ENCODE data around the gene SBF2.
A peak's percentile ranks its signal among the peaks of the same experiment; 100 is the strongest.

The SBF2 gene

GRCh38 chr11:9774591-9775397 is 519.2 kb downstream of the SBF2 start:
- peaks cover 8% of the 10 kb centered on the region for H3K4me1 ChIP-seq (ENCODE audit: control insufficient read depth, insufficient read depth, low read length)
- peak overlapping the region; percentile 18 for H3K27ac ChIP-seq (ENCODE audit: low read length)
- no peak overlapping the region for H3K4me3 ChIP-seq (ENCODE audit: low read length in 2 of 2)
- H3K36me3 ChIP-seq (ENCODE audit: control insufficient read depth in 2 of 2, insufficient read depth in 2 of 2, low read length in 2 of 2), result peaks cover 0 to 9% of the 10 kb centered on the region in 2 donors
- no peak overlapping the region for H3K9ac ChIP-seq (ENCODE audit: low read length in 2 of 2)
- H3K9me3 ChIP-seq (ENCODE audit: control insufficient read depth in 2 of 2, low read length in 2 of 2), result no peaks in the 10 kb centered on the region
- no peaks in the 10 kb centered on the region for H3K27me3 ChIP-seq (ENCODE audit: control insufficient read depth in 1 of 2, insufficient read depth in 2 of 2, low read length in 2 of 2)

GRCh38 chr11:9774109-9774508 is 519.9 kb downstream of the SBF2 start:
- no peak overlapping the region for H3K27ac ChIP-seq (ENCODE audit: low read length)
- peaks cover 8% of the 10 kb centered on the region for H3K4me1 ChIP-seq (ENCODE audit: control insufficient read depth, insufficient read depth, low read length)
- H3K9me3 ChIP-seq (ENCODE audit: control insufficient read depth in 2 of 2, low read length in 2 of 2), result no peaks in the 10 kb centered on the region
- H3K4me3 ChIP-seq (ENCODE audit: low read length in 2 of 2), result no peak overlapping the region
- H3K9ac ChIP-seq (ENCODE audit: low read length in 2 of 2), result no peak overlapping the region
- H3K27me3 ChIP-seq (ENCODE audit: control insufficient read depth in 1 of 2, insufficient read depth in 2 of 2, low read length in 2 of 2), result no peaks in the 10 kb centered on the region
- peaks cover 0 to 4% of the 10 kb centered on the region in 2 donors for H3K36me3 ChIP-seq (ENCODE audit: control insufficient read depth in 2 of 2, insufficient read depth in 2 of 2, low read length in 2 of 2)

GRCh38 chr11:9773524-9773923 is 520.5 kb downstream of the SBF2 start:
- peaks cover 0 to 3% of the 10 kb centered on the region in 2 donors for H3K36me3 ChIP-seq (ENCODE audit: control insufficient read depth in 2 of 2, insufficient read depth in 2 of 2, low read length in 2 of 2)
- H3K4me3 ChIP-seq (ENCODE audit: low read length in 2 of 2), result no peak overlapping the region
- H3K9me3 ChIP-seq (ENCODE audit: control insufficient read depth in 2 of 2, low read length in 2 of 2), result no peaks in the 10 kb centered on the region
- H3K27ac ChIP-seq (ENCODE audit: low read length), result no peak overlapping the region
- peaks cover 8% of the 10 kb centered on the region for H3K4me1 ChIP-seq (ENCODE audit: control insufficient read depth, insufficient read depth, low read length)
- no peak overlapping the region for H3K9ac ChIP-seq (ENCODE audit: low read length in 2 of 2)
- H3K27me3 ChIP-seq (ENCODE audit: control insufficient read depth in 1 of 2, insufficient read depth in 2 of 2, low read length in 2 of 2), result no peaks in the 10 kb centered on the region

GRCh38 chr11:9772218-9772617 is 521.8 kb downstream of the SBF2 start:
- H3K27me3 ChIP-seq (ENCODE audit: control insufficient read depth in 1 of 2, insufficient read depth in 2 of 2, low read length in 2 of 2), result no peaks in the 10 kb centered on the region

GRCh38 chr11:9771071-9771511 is 522.9 kb downstream of the SBF2 start:
- peaks cover 10% of the 10 kb centered on the region for H3K4me1 ChIP-seq (ENCODE audit: control insufficient read depth, insufficient read depth, low read length)
- no peak overlapping the region for H3K27ac ChIP-seq (ENCODE audit: low read length)
- no peak overlapping the region for H3K9ac ChIP-seq (ENCODE audit: low read length in 2 of 2)
- no peaks in the 10 kb centered on the region for H3K27me3 ChIP-seq (ENCODE audit: control insufficient read depth in 1 of 2, insufficient read depth in 2 of 2, low read length in 2 of 2)
- peaks cover 0 to 2% of the 10 kb centered on the region in 2 donors for H3K36me3 ChIP-seq (ENCODE audit: control insufficient read depth in 2 of 2, insufficient read depth in 2 of 2, low read length in 2 of 2)
- no peak overlapping the region for H3K4me3 ChIP-seq (ENCODE audit: low read length in 2 of 2)
- no peaks in the 10 kb centered on the region for H3K9me3 ChIP-seq (ENCODE audit: control insufficient read depth in 2 of 2, low read length in 2 of 2)

More at GRCh38 chr11:9772218-9772617, 521.8 kb downstream of the SBF2 start:
- H3K9ac ChIP-seq (ENCODE audit: low read length in 2 of 2), result no peak overlapping the region
- H3K36me3 ChIP-seq (ENCODE audit: control insufficient read depth in 2 of 2, insufficient read depth in 2 of 2, low read length in 2 of 2), result peaks cover 0 to 2% of the 10 kb centered on the region in 2 donors
- no peak overlapping the region for H3K27ac ChIP-seq (ENCODE audit: low read length)
- no peaks in the 10 kb centered on the region for H3K9me3 ChIP-seq (ENCODE audit: control insufficient read depth in 2 of 2, low read length in 2 of 2)
- peaks cover 8% of the 10 kb centered on the region for H3K4me1 ChIP-seq (ENCODE audit: control insufficient read depth, insufficient read depth, low read length)
- no peak overlapping the region for H3K4me3 ChIP-seq (ENCODE audit: low read length in 2 of 2)

GRCh38 chr11:9769621-9770020 is 524.4 kb downstream of the SBF2 start:
- H3K36me3 ChIP-seq (ENCODE audit: control insufficient read depth in 2 of 2, insufficient read depth in 2 of 2, low read length in 2 of 2), result peaks cover 0 to 2% of the 10 kb centered on the region in 2 donors
- H3K4me3 ChIP-seq (ENCODE audit: low read length in 2 of 2), result no peak overlapping the region
- peaks cover 16% of the 10 kb centered on the region for H3K4me1 ChIP-seq (ENCODE audit: control insufficient read depth, insufficient read depth, low read length)
- no peak overlapping the region for H3K9ac ChIP-seq (ENCODE audit: low read length in 2 of 2)
- no peaks in the 10 kb centered on the region for H3K9me3 ChIP-seq (ENCODE audit: control insufficient read depth in 2 of 2, low read length in 2 of 2)
- H3K27me3 ChIP-seq (ENCODE audit: control insufficient read depth in 1 of 2, insufficient read depth in 2 of 2, low read length in 2 of 2), result no peaks in the 10 kb centered on the region
- H3K27ac ChIP-seq (ENCODE audit: low read length), result no peak overlapping the region

GRCh38 chr11:9765320-9766101 is 528.5 kb downstream of the SBF2 start:
- no peak overlapping the region for H3K4me3 ChIP-seq (ENCODE audit: low read length in 2 of 2)
- H3K9ac ChIP-seq (ENCODE audit: low read length in 2 of 2), result peak overlapping the region in 1 of 2 donors; percentile 29

GRCh38 chr11:9763301-9763700 is 530.7 kb downstream of the SBF2 start:
- Histone ChIP-seq H3K27ac (ENCODE audit: low read length) (no peak overlapping the region), H3K36me3 (ENCODE audit: control insufficient read depth in 2 of 2, insufficient read depth in 2 of 2, low read length in 2 of 2) (peaks cover 0 to 2% of the 10 kb centered on the region in 2 donors), H3K4me1 (ENCODE audit: control insufficient read depth, insufficient read depth, low read length) (peaks cover 37% of the 10 kb centered on the region), H3K9ac (ENCODE audit: low read length in 2 of 2) (no peak overlapping the region), H3K9me3 (ENCODE audit: control insufficient read depth in 2 of 2, low read length in 2 of 2) (no peaks in the 10 kb centered on the region), H3K4me3 (ENCODE audit: low read length in 2 of 2) (no peak overlapping the region), H3K27me3 (ENCODE audit: control insufficient read depth in 1 of 2, insufficient read depth in 2 of 2, low read length in 2 of 2) (no peaks in the 10 kb centered on the region)

More at GRCh38 chr11:9765320-9766101, 528.5 kb downstream of the SBF2 start:
- Histone ChIP-seq H3K9me3 (ENCODE audit: control insufficient read depth in 2 of 2, low read length in 2 of 2) (no peaks in the 10 kb centered on the region), H3K27ac (ENCODE audit: low read length) (peak overlapping the region; percentile 18), H3K4me1 (ENCODE audit: control insufficient read depth, insufficient read depth, low read length) (peaks cover 16% of the 10 kb centered on the region), H3K36me3 (ENCODE audit: control insufficient read depth in 2 of 2, insufficient read depth in 2 of 2, low read length in 2 of 2) (peaks cover 0 to 2% of the 10 kb centered on the region in 2 donors), H3K27me3 (ENCODE audit: control insufficient read depth in 1 of 2, insufficient read depth in 2 of 2, low read length in 2 of 2) (no peaks in the 10 kb centered on the region)

- Histone ChIP-seq H3K9ac (ENCODE audit: low read length in 2 of 2) (no peak overlapping the region), H3K4me1 (ENCODE audit: control insufficient read depth, insufficient read depth, low read length) (peaks cover 42% of the 10 kb centered on the region), H3K4me3 (ENCODE audit: low read length in 2 of 2) (no peak overlapping the region), H3K36me3 (ENCODE audit: control insufficient read depth in 2 of 2, insufficient read depth in 2 of 2, low read length in 2 of 2) (no peaks in the 10 kb centered on the region), H3K27ac (ENCODE audit: low read length) (no peak overlapping the region), H3K27me3 (ENCODE audit: control insufficient read depth in 1 of 2, insufficient read depth in 2 of 2, low read length in 2 of 2) (no peaks in the 10 kb centered on the region), H3K9me3 (ENCODE audit: control insufficient read depth in 2 of 2, low read length in 2 of 2) (no peaks in the 10 kb centered on the region)
These were observed 531.5 kb downstream of the SBF2 start for GRCh38 chr11:9762531-9762930.

GRCh38 chr11:9761441-9761945 is 532.5 kb downstream of the SBF2 start:
- H3K4me1 ChIP-seq (ENCODE audit: control insufficient read depth, insufficient read depth, low read length), result peaks cover 46% of the 10 kb centered on the region
- H3K4me3 ChIP-seq (ENCODE audit: low read length in 2 of 2), result no peak overlapping the region
- H3K36me3 ChIP-seq (ENCODE audit: control insufficient read depth in 2 of 2, insufficient read depth in 2 of 2, low read length in 2 of 2), result no peaks in the 10 kb centered on the region
- no peaks in the 10 kb centered on the region for H3K27me3 ChIP-seq (ENCODE audit: control insufficient read depth in 1 of 2, insufficient read depth in 2 of 2, low read length in 2 of 2)
- H3K27ac ChIP-seq (ENCODE audit: low read length), result no peak overlapping the region
- no peaks in the 10 kb centered on the region for H3K9me3 ChIP-seq (ENCODE audit: control insufficient read depth in 2 of 2, low read length in 2 of 2)
- no peak overlapping the region for H3K9ac ChIP-seq (ENCODE audit: low read length in 2 of 2)

All from stomach smooth muscle (tissue), 2 donors.